Measurements from ENCODE around the gene ANK2.
A peak's percentile ranks its signal among the peaks of the same experiment; 100 is the strongest.

Gene ANK2

GRCh38 chr4:113405874-113406722 is 356.6 kb downstream of the ANK2 start:
- H2AK5ac ChIP-seq (ENCODE audit: low read length) = no peak overlapping the region
- H3K56ac ChIP-seq (ENCODE audit: low read length) = no peak overlapping the region
- no peak overlapping the region for H3K4ac ChIP-seq (ENCODE audit: low read depth, low read length)
- no peaks in the 10 kb centered on the region for H3K36me3 ChIP-seq (ENCODE audit: control insufficient read depth, insufficient read depth, low read length)
- H3K79me1 ChIP-seq (ENCODE audit: low read length) = no peaks in the 10 kb centered on the region
- H3K18ac ChIP-seq (ENCODE audit: low read length) = no peak overlapping the region
- no peak overlapping the region for H2BK120ac ChIP-seq (ENCODE audit: low read depth, low read length)
- no peak overlapping the region for H2BK15ac ChIP-seq (replicated peaks; ENCODE audit: low read depth)
- H3K27ac ChIP-seq (ENCODE audit: low read depth, low read length) = no peak overlapping the region
- DNase-seq = no peak
- H2BK5ac ChIP-seq (ENCODE audit: low read length) = no peak overlapping the region
- no peaks in the 10 kb centered on the region for H3K79me2 ChIP-seq (ENCODE audit: control insufficient read depth, insufficient read depth, low read length)
- no peak overlapping the region for H4K5ac ChIP-seq (ENCODE audit: low read length)
- no peak overlapping the region for H3K4me2 ChIP-seq (ENCODE audit: low read length)
- no peak overlapping the region for H3K4me3 ChIP-seq (ENCODE audit: low read length)
- no peaks in the 10 kb centered on the region for H3K27me3 ChIP-seq (ENCODE audit: insufficient read depth, low read length, poor library complexity)
- H3K9ac ChIP-seq (ENCODE audit: low read length) = no peak overlapping the region
- H3K4me1 ChIP-seq (ENCODE audit: control insufficient read depth, low read depth, low read length) = no peaks in the 10 kb centered on the region
- H4K8ac ChIP-seq (ENCODE audit: low read depth, low read length) = no peak overlapping the region
- WGBS (ENCODE audit: extremely low coverage, insufficient coverage, low lambda C conversion rate) = no CpG with 5 or more reads among the region's 7 CpGs
- H3K23ac ChIP-seq (ENCODE audit: low read length) = no peak overlapping the region

- H4K5ac ChIP-seq (ENCODE audit: low read length) = no peak overlapping the region
- H3K56ac ChIP-seq (ENCODE audit: low read length) = no peak overlapping the region
- H3K36me3 ChIP-seq (ENCODE audit: control insufficient read depth, insufficient read depth, low read length) = no peaks in the 10 kb centered on the region
- H3K4me2 ChIP-seq (ENCODE audit: low read length) = no peak overlapping the region
- no peak overlapping the region for H3K23ac ChIP-seq (ENCODE audit: low read length)
- H4K8ac ChIP-seq (ENCODE audit: low read depth, low read length) = no peak overlapping the region
- no CpG with 5 or more reads among the region's 7 CpGs for WGBS (ENCODE audit: extremely low coverage, insufficient coverage, low lambda C conversion rate)
- no peak overlapping the region for H3K4me3 ChIP-seq (ENCODE audit: low read length)
- no peak overlapping the region for H2BK15ac ChIP-seq (replicated peaks; ENCODE audit: low read depth)
- H3K79me2 ChIP-seq (ENCODE audit: control insufficient read depth, insufficient read depth, low read length) = no peaks in the 10 kb centered on the region
- no peak overlapping the region for H2BK120ac ChIP-seq (ENCODE audit: low read depth, low read length)
- no peak overlapping the region for H3K18ac ChIP-seq (ENCODE audit: low read length)
- no peaks in the 10 kb centered on the region for H3K27me3 ChIP-seq (ENCODE audit: insufficient read depth, low read length, poor library complexity)
- H3K27ac ChIP-seq (ENCODE audit: low read depth, low read length) = no peak overlapping the region
- H2AK5ac ChIP-seq (ENCODE audit: low read length) = no peak overlapping the region
- H2BK5ac ChIP-seq (ENCODE audit: low read length) = no peak overlapping the region
- H3K4me1 ChIP-seq (ENCODE audit: control insufficient read depth, low read depth, low read length) = no peaks in the 10 kb centered on the region
- no peak overlapping the region for H3K4ac ChIP-seq (ENCODE audit: low read depth, low read length)
- no peaks in the 10 kb centered on the region for H3K79me1 ChIP-seq (ENCODE audit: low read length)
- DNase-seq = no peak
- no peak overlapping the region for H3K9ac ChIP-seq (ENCODE audit: low read length)
Measured at GRCh38 chr4:113406723-113407016, 357.2 kb downstream of the ANK2 start.

DNA sequence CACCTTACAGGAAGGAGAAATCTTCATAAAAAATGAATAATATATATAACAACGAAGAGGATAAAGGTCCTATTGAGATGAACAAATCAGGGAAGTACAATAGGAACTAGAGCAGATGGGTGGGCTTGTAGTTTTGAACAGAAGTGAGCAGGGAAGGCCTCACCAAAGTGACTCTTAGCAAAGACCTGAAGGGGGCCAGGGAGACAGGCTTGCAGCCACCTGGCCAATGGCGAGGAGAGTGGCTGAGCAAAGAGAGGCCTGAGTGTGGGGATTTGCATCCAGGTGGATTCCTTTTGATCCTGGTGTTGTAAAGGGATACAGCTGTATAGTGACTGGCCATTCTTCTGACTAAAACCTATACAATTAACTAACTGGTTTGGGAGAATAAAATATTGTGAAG is 358.0 kb downstream of the ANK2 start:
- Histone ChIP-seq H3K18ac (ENCODE audit: low read length) (no peak overlapping the region), H3K4me1 (ENCODE audit: control insufficient read depth, low read depth, low read length) (no peaks in the 10 kb centered on the region), H3K23ac (ENCODE audit: low read length) (no peak overlapping the region), H3K36me3 (ENCODE audit: control insufficient read depth, insufficient read depth, low read length) (no peaks in the 10 kb centered on the region), H2BK5ac (ENCODE audit: low read length) (no peak overlapping the region), H3K79me1 (ENCODE audit: low read length) (no peaks in the 10 kb centered on the region), H3K4me3 (ENCODE audit: low read length) (no peak overlapping the region), H2AK5ac (ENCODE audit: low read length) (no peak overlapping the region), H3K56ac (ENCODE audit: low read length) (no peak overlapping the region), H3K4ac (ENCODE audit: low read depth, low read length) (no peak overlapping the region), H2BK15ac (replicated peaks; ENCODE audit: low read depth) (no peak overlapping the region), H2BK120ac (ENCODE audit: low read depth, low read length) (no peak overlapping the region), H4K5ac (ENCODE audit: low read length) (no peak overlapping the region), H4K8ac (ENCODE audit: low read depth, low read length) (no peak overlapping the region), H3K27ac (ENCODE audit: low read depth, low read length) (no peak overlapping the region), H3K4me2 (ENCODE audit: low read length) (no peak overlapping the region), H3K9ac (ENCODE audit: low read length) (no peak overlapping the region), H3K27me3 (ENCODE audit: insufficient read depth, low read length, poor library complexity) (no peaks in the 10 kb centered on the region), H3K79me2 (ENCODE audit: control insufficient read depth, insufficient read depth, low read length) (no peaks in the 10 kb centered on the region)
- WGBS (ENCODE audit: extremely low coverage, insufficient coverage, low lambda C conversion rate) = no CpG with 5 or more reads among the region's 2 CpGs
- peak; percentile 56 for DNase-seq

- Histone ChIP-seq H2BK15ac (replicated peaks; ENCODE audit: low read depth) (no peak overlapping the region), H3K79me1 (ENCODE audit: low read length) (no peaks in the 10 kb centered on the region), H3K18ac (ENCODE audit: low read length) (no peak overlapping the region), H3K79me2 (ENCODE audit: control insufficient read depth, insufficient read depth, low read length) (no peaks in the 10 kb centered on the region), H3K56ac (ENCODE audit: low read length) (no peak overlapping the region), H3K27me3 (ENCODE audit: insufficient read depth, low read length, poor library complexity) (no peaks in the 10 kb centered on the region), H3K4me2 (ENCODE audit: low read length) (no peak overlapping the region), H3K9ac (ENCODE audit: low read length) (no peak overlapping the region), H2BK120ac (ENCODE audit: low read depth, low read length) (no peak overlapping the region), H3K36me3 (ENCODE audit: control insufficient read depth, insufficient read depth, low read length) (no peaks in the 10 kb centered on the region), H2BK5ac (ENCODE audit: low read length) (no peak overlapping the region), H3K4me3 (ENCODE audit: low read length) (no peak overlapping the region), H3K4me1 (ENCODE audit: control insufficient read depth, low read depth, low read length) (no peaks in the 10 kb centered on the region), H2AK5ac (ENCODE audit: low read length) (no peak overlapping the region), H3K27ac (ENCODE audit: low read depth, low read length) (no peak overlapping the region), H4K8ac (ENCODE audit: low read depth, low read length) (no peak overlapping the region), H3K23ac (ENCODE audit: low read length) (no peak overlapping the region), H3K4ac (ENCODE audit: low read depth, low read length) (no peak overlapping the region), H4K5ac (ENCODE audit: low read length) (no peak overlapping the region)
- DNase-seq = peak; percentile 46
- no CpG with 5 or more reads among the region's 4 CpGs for WGBS (ENCODE audit: extremely low coverage, insufficient coverage, low lambda C conversion rate)
Measured at GRCh38 chr4:113409181-113409580, 359.7 kb downstream of the ANK2 start.

- DNase-seq = no peak
- Histone ChIP-seq H3K27ac (ENCODE audit: low read depth, low read length) (no peak overlapping the region), H3K4me1 (ENCODE audit: control insufficient read depth, low read depth, low read length) (no peaks in the 10 kb centered on the region), H3K56ac (ENCODE audit: low read length) (no peak overlapping the region), H4K5ac (ENCODE audit: low read length) (no peak overlapping the region), H3K9ac (ENCODE audit: low read length) (no peak overlapping the region), H3K4ac (ENCODE audit: low read depth, low read length) (no peak overlapping the region), H2BK5ac (ENCODE audit: low read length) (no peak overlapping the region), H4K8ac (ENCODE audit: low read depth, low read length) (no peak overlapping the region), H3K79me1 (ENCODE audit: low read length) (no peaks in the 10 kb centered on the region), H2BK15ac (replicated peaks; ENCODE audit: low read depth) (no peak overlapping the region), H2AK5ac (ENCODE audit: low read length) (no peak overlapping the region), H3K79me2 (ENCODE audit: control insufficient read depth, insufficient read depth, low read length) (no peaks in the 10 kb centered on the region), H2BK120ac (ENCODE audit: low read depth, low read length) (no peak overlapping the region), H3K4me2 (ENCODE audit: low read length) (no peak overlapping the region), H3K18ac (ENCODE audit: low read length) (no peak overlapping the region), H3K23ac (ENCODE audit: low read length) (no peak overlapping the region), H3K27me3 (ENCODE audit: insufficient read depth, low read length, poor library complexity) (no peaks in the 10 kb centered on the region), H3K36me3 (ENCODE audit: control insufficient read depth, insufficient read depth, low read length) (no peaks in the 10 kb centered on the region), H3K4me3 (ENCODE audit: low read length) (no peak overlapping the region)
Measured at GRCh38 chr4:113410686-113411085, 361.2 kb downstream of the ANK2 start.

DNA sequence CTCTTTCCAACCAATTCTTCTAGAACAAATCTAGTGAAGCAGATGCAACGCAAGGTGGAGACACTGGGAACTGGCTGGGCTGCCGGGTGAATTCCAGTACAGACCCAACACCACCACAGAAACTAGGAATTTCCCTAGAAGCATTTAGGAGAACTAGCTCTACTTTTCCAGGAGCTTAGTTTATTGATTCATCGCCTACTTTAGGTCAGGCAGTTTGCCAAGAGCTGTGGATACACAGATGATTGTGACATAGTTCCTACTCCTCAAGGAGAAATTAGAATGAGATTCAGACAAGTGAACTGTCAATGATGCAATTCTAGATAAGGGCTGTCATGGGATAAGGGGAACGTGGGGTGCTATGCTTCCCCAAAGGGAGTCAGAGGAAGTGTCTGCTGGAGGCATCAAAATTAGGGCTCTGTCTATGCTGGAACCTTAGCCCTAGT is 362.1 kb downstream of the ANK2 start:
- Histone ChIP-seq H3K4me2 (ENCODE audit: low read length) (no peak overlapping the region), H3K36me3 (ENCODE audit: control insufficient read depth, insufficient read depth, low read length) (no peaks in the 10 kb centered on the region), H2BK5ac (ENCODE audit: low read length) (no peak overlapping the region), H3K9ac (ENCODE audit: low read length) (no peak overlapping the region), H3K18ac (ENCODE audit: low read length) (no peak overlapping the region), H3K27me3 (ENCODE audit: insufficient read depth, low read length, poor library complexity) (no peaks in the 10 kb centered on the region), H3K4ac (ENCODE audit: low read depth, low read length) (no peak overlapping the region), H4K5ac (ENCODE audit: low read length) (no peak overlapping the region), H3K56ac (ENCODE audit: low read length) (no peak overlapping the region), H3K27ac (ENCODE audit: low read depth, low read length) (no peak overlapping the region), H3K4me1 (ENCODE audit: control insufficient read depth, low read depth, low read length) (no peaks in the 10 kb centered on the region), H3K79me2 (ENCODE audit: control insufficient read depth, insufficient read depth, low read length) (no peaks in the 10 kb centered on the region), H2BK120ac (ENCODE audit: low read depth, low read length) (no peak overlapping the region), H3K23ac (ENCODE audit: low read length) (no peak overlapping the region), H2AK5ac (ENCODE audit: low read length) (no peak overlapping the region), H3K4me3 (ENCODE audit: low read length) (no peak overlapping the region), H3K79me1 (ENCODE audit: low read length) (no peaks in the 10 kb centered on the region), H4K8ac (ENCODE audit: low read depth, low read length) (no peak overlapping the region), H2BK15ac (replicated peaks; ENCODE audit: low read depth) (no peak overlapping the region)
- WGBS (ENCODE audit: extremely low coverage, insufficient coverage, low lambda C conversion rate) = no CpG with 5 or more reads among the region's 4 CpGs
- DNase-seq = no peak
